K562 (cell line): ENCODE data around the gene SUSD3.

Source experiments
- CTCF ChIP-seq, 3 experiments: IDR thresholded peaks in 2 of 3; conservative IDR thresholded peaks in 1 of 3; 2 replicates each; pipeline ENCODE4 v1.5.1; 2011 to 2012; ENCODE audit warnings: low read length in 3 of 3, mild to moderate bottlenecking in 3 of 3, control low read depth in 2 of 3, improper control_type of control experiment in 1 of 3, inconsistent platforms in 1 of 3, low read depth in 1 of 3, mixed read lengths in 1 of 3, moderate library complexity in 1 of 3; ENCODE audit not compliant: insufficient read depth in 2 of 3
- E2F1 ChIP-seq: sonication (generic); formaldehyde crosslinking; IDR thresholded peaks from 2 replicates; pipeline ENCODE4 v1.8.1; 2023; ENCODE audit warnings: mild to moderate bottlenecking, missing genetic modification reagents, moderate library complexity
- PKNOX1 ChIP-seq: fragments of 450-650 bp; IDR thresholded peaks from 2 replicates; pipeline ENCODE4 v1.6.1; 2016
- TAL1 ChIP-seq: fragments of 450-650 bp; IDR thresholded peaks from 2 replicates; pipeline ENCODE4 v1.6.1; 2016; ENCODE audit warnings: mild to moderate bottlenecking
- TF ChIP-seq, protein P1 (sequence below): sonication (generic); formaldehyde crosslinking; IDR thresholded peaks from 2 replicates; pipeline ENCODE4 v1.8.0; 2022; ENCODE audit warnings: mild to moderate bottlenecking, missing genetic modification reagents, borderline replicate concordance

- TF ChIP-seq CTCF (IDR thresholded peaks at IDR 0.05 in 2 of 3, conservative IDR thresholded peaks at IDR 0.05 in 1 of 3; ENCODE audit: insufficient read depth in 2 of 3, low read depth in 1 of 3, low read length in 3 of 3) (no peak), TAL1 (no peak), E2F1 (CRISPR knock-in tag) (no peak), PKNOX1 (no peak)
- TF ChIP-seq, protein P1, sequence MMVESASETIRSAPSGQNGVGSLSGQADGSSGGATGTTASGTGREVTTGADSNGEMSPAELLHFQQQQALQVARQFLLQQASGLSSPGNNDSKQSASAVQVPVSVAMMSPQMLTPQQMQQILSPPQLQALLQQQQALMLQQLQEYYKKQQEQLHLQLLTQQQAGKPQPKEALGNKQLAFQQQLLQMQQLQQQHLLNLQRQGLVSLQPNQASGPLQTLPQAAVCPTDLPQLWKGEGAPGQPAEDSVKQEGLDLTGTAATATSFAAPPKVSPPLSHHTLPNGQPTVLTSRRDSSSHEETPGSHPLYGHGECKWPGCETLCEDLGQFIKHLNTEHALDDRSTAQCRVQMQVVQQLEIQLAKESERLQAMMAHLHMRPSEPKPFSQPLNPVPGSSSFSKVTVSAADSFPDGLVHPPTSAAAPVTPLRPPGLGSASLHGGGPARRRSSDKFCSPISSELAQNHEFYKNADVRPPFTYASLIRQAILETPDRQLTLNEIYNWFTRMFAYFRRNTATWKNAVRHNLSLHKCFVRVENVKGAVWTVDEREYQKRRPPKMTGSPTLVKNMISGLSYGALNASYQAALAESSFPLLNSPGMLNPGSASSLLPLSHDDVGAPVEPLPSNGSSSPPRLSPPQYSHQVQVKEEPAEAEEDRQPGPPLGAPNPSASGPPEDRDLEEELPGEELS (CRISPR knock-in tag): no peak
Measured at GRCh38 chr9:93051680-93052089, 6.8 kb upstream of the SUSD3 start.
